ENCODE measurements around the gene MAP3K7CL.

MAP3K7CL gene

GRCh38 chr21:29092102-29092959, 38.1 kb upstream of the MAP3K7CL start:
- Histone ChIP-seq H3K4me3 (peak overlapping the region; percentile 19), H3K27ac (peak overlapping the region; percentile 2 to 46)
- TF ChIP-seq CTCF (IDR thresholded peaks at IDR 0.05) = no peak
- DNase-seq (ENCODE audit: low spot score) = no peak

- Histone ChIP-seq H3K4me3 (no peak overlapping the region), H3K27ac (no peak overlapping the region)
- TF ChIP-seq CTCF (IDR thresholded peaks at IDR 0.05) = no peak
- DNase-seq (ENCODE audit: low spot score) = no peak
These were observed 34.0 kb upstream of the MAP3K7CL start for GRCh38 chr21:29096218-29097015.

GRCh38 chr21:29098156-29098555, 32.3 kb upstream of the MAP3K7CL start:
- H3K4me3 ChIP-seq = no peak overlapping the region
- H3K27ac ChIP-seq = no peak overlapping the region
- TF ChIP-seq CTCF (IDR thresholded peaks at IDR 0.05) = no peak
- no peak for DNase-seq (ENCODE audit: low spot score)

GRCh38 chr21:29102791-29103257, 27.6 kb upstream of the MAP3K7CL start:
- Histone ChIP-seq H3K4me3 (no peak overlapping the region), H3K27ac (no peak overlapping the region)
- no peak for TF ChIP-seq CTCF (IDR thresholded peaks at IDR 0.05)
- DNase-seq (ENCODE audit: low spot score) = no peak

GRCh38 chr21:29104239-29104708, 26.2 kb upstream of the MAP3K7CL start:
- Histone ChIP-seq H3K27ac (no peak overlapping the region), H3K4me3 (no peak overlapping the region)
- no peak for DNase-seq (ENCODE audit: low spot score)
- no peak for TF ChIP-seq CTCF (IDR thresholded peaks at IDR 0.05)

- DNase-seq (ENCODE audit: low spot score) = no peak
- TF ChIP-seq CTCF (IDR thresholded peaks at IDR 0.05) = no peak
- Histone ChIP-seq H3K4me3 (no peak overlapping the region), H3K27ac (no peak overlapping the region)
These were observed 25.2 kb upstream of the MAP3K7CL start for GRCh38 chr21:29105218-29105617.

Data from coronary artery (tissue), 2 donors.